ENCODE data around the gene PRICKLE4. TPM values are rescaled to one million over a fixed set of nuclear protein-coding genes. Genes with fewer than 3 reads are reported as not detected.

PRICKLE4 gene
- polyA plus RNA-seq, 1 donor from 2014 or later = 1.3 TPM

GRCh38 chr6:41822021-41822420 lies 41.4 kb downstream of the PRICKLE4 start (continued):
- no peak for TF ChIP-seq CTCF (IDR thresholded peaks at IDR 0.05; ENCODE audit: poor library complexity, severe bottlenecking)

GRCh38 chr6:41823178-41823577 lies 42.6 kb downstream of the PRICKLE4 start:
- Histone ChIP-seq H3K36me3 (ENCODE audit: insufficient read depth, low read length) (no peaks in the 10 kb centered on the region), H3K9me3 (ENCODE audit: low read length) (no peaks in the 10 kb centered on the region), H3F3A (ENCODE audit: insufficient read depth, low read length, poor library complexity, severe bottlenecking) (no peaks in the 10 kb centered on the region), H2AFZ (ENCODE audit: low read depth, low read length) (no peak overlapping the region), H3K9ac (ENCODE audit: low read length) (no peak overlapping the region), H3K4me3 (ENCODE audit: low read length) (peak overlapping the region; percentile 1), H3K27me3 (ENCODE audit: insufficient read depth, low read depth, low read length) (no peaks in the 10 kb centered on the region), H3K4me2 (ENCODE audit: low read length) (no peak overlapping the region), H3K27ac (ENCODE audit: low read length) (peak overlapping the region; percentile 6), H4K20me1 (ENCODE audit: insufficient read depth) (no peaks in the 10 kb centered on the region), H3K79me2 (replicated peaks; ENCODE audit: insufficient read depth, low read length) (no peaks in the 10 kb centered on the region), H3K9me2 (ENCODE audit: insufficient read depth, low read length) (no peaks in the 10 kb centered on the region)
- no peak for TF ChIP-seq MXI1 (conservative IDR thresholded peaks at IDR 0.05; ENCODE audit: poor library complexity, severe bottlenecking)
- peak; percentile 29 for TF ChIP-seq POLR2AphosphoS5 (IDR thresholded peaks at IDR 0.05)
- TF ChIP-seq RAD21 (conservative IDR thresholded peaks at IDR 0.05) = no peak
- peak; percentile 64 for TF ChIP-seq EP300 (conservative IDR thresholded peaks at IDR 0.05; ENCODE audit: poor library complexity, severe bottlenecking)

GRCh38 chr6:41824571-41825569 lies 44.3 kb downstream of the PRICKLE4 start:
- Histone ChIP-seq H3K79me2 (replicated peaks; ENCODE audit: insufficient read depth, low read length) (no peaks in the 10 kb centered on the region), H3K27ac (ENCODE audit: low read length) (no peak overlapping the region), H3K9me3 (ENCODE audit: low read length) (no peaks in the 10 kb centered on the region), H3K9me2 (ENCODE audit: insufficient read depth, low read length) (no peaks in the 10 kb centered on the region), H3K4me2 (ENCODE audit: low read length) (no peak overlapping the region), H3K36me3 (ENCODE audit: insufficient read depth, low read length) (no peaks in the 10 kb centered on the region), H3K4me3 (ENCODE audit: low read length) (no peak overlapping the region), H3K27me3 (ENCODE audit: insufficient read depth, low read depth, low read length) (no peaks in the 10 kb centered on the region), H4K20me1 (ENCODE audit: insufficient read depth) (no peaks in the 10 kb centered on the region), H3F3A (ENCODE audit: insufficient read depth, low read length, poor library complexity, severe bottlenecking) (no peaks in the 10 kb centered on the region), H3K9ac (ENCODE audit: low read length) (no peak overlapping the region), H2AFZ (ENCODE audit: low read depth, low read length) (no peak overlapping the region)
- no peak for TF ChIP-seq MXI1 (conservative IDR thresholded peaks at IDR 0.05; ENCODE audit: poor library complexity, severe bottlenecking)
- no peak for TF ChIP-seq TAF1 (IDR thresholded peaks at IDR 0.05; ENCODE audit: low read depth)
- TF ChIP-seq EP300 (conservative IDR thresholded peaks at IDR 0.05; ENCODE audit: poor library complexity, severe bottlenecking) = no peak
- no peak for TF ChIP-seq REST (IDR thresholded peaks at IDR 0.05; ENCODE audit: borderline replicate concordance)
- TF ChIP-seq EZH2 (IDR thresholded peaks at IDR 0.05; ENCODE audit: borderline replicate concordance, insufficient read depth, low read length, poor library complexity, severe bottlenecking) = no peak
- TF ChIP-seq SMC3 (conservative IDR thresholded peaks at IDR 0.05; ENCODE audit: poor library complexity) = no peak
- TF ChIP-seq CTCF (IDR thresholded peaks at IDR 0.05; ENCODE audit: poor library complexity, severe bottlenecking) = no peak
- no peak for TF ChIP-seq POLR2AphosphoS5 (IDR thresholded peaks at IDR 0.05)
- TF ChIP-seq RAD21 (conservative IDR thresholded peaks at IDR 0.05) = no peak
